ENCODE data around the gene DPF3.

DPF3 gene

DNA sequence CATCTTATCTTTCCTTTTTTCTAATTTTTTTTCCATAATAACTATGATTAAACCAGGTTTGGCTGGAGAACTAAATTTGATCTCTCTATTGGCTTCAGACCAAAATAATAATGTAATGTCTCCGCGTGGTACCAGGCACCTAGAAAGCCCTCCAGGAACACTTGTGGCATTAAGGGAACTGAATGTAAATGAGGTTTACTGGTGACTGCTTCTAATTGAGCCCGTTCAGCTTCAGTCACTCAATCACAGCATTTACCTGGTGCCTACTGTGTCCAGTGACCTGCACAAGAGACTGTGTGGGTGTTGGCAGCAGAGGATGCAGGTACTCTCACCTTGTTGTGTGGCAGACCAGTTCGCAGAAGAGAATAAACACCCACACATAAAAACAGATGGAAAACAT lies 302.5 kb downstream of the DPF3 start:
- no peak for DNase-seq

GRCh38 chr14:72590577-72590976 lies 303.3 kb downstream of the DPF3 start:
- no peak for DNase-seq

DNA sequence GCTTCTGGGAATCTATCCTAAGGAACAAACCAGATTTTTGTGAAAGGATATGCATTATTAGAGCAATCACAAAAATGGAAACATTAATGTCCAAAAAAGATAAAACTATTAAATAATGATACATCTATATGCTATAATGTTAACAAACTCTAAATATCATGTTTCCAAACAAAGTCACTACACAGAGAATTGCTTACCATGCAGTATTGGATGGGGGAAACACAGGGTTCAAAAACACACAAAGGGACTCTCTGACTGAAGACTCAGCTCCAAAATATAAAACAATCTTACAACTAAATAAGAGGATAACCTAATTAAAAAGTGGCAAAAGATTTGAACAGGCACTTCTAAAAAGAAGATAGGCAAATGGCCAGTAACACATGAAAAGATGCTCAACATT lies 304.2 kb downstream of the DPF3 start:
- DNase-seq = no peak

DNA sequence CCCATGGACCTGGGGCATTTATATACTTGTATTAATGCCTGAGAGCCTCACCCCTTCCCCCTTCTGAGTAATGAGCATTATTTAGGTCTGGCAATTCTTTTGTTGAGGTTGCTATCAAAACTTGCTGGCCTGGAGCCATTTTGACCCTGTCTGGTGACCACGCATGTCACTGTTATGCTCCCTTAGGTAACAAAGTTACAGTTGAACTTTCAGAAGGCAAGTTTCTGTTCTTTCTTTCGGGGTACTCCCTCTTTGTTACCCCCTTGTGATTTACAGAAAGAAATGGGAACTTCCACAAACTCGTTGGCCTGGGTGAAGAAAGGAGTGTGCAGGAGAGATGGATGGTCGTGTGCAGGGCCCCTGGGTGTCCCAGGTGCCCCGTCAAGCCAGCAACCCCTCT lies 305.4 kb downstream of the DPF3 start:
- DNase-seq = no peak

GRCh38 chr14:72583316-72584272 lies 310.3 kb downstream of the DPF3 start:
- no peak for DNase-seq

DNA sequence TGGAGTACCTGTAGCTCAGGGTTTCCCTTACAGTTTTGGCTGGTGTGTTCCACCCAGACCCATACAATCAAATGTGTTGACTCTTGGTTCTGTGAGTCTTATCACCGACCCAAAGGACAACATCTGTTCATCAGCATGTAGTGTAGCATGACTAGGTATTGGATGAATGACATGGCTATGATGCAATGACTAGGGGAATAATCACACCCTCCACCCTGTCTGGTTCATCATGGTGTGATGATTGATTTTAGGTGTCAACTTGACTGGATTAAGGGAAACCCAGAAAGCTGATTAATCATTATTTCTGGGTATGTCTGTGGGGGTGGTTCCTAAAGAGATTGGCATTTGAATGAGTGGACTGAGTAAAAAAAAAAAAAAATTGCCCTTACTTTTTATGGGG lies 311.3 kb downstream of the DPF3 start:
- DNase-seq = no peak

DNA sequence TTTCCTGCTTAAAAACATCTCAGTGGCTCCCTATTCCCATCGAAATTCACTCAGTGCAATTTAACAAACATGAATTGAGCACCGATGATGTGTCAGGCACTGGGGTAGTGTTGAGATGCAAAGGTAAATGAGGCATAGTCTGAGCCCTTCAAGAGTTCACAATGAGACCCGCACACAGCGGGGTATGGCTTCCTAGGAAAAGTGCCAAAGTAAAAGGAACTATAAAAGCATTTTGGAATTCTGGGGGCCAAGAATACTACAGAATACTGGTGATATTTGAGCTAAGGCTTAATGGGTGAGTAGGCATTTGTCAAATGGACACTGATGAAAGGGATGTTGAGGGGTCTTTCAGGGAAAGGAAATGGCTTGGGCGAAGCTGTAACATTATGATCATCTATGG lies 315.4 kb downstream of the DPF3 start:
- no peak for DNase-seq

GRCh38 chr14:72577521-72577920 lies 316.4 kb downstream of the DPF3 start:
- no peak for DNase-seq

- no peak for DNase-seq
Observed at GRCh38 chr14:72576258-72576657, 317.6 kb downstream of the DPF3 start.

DNA sequence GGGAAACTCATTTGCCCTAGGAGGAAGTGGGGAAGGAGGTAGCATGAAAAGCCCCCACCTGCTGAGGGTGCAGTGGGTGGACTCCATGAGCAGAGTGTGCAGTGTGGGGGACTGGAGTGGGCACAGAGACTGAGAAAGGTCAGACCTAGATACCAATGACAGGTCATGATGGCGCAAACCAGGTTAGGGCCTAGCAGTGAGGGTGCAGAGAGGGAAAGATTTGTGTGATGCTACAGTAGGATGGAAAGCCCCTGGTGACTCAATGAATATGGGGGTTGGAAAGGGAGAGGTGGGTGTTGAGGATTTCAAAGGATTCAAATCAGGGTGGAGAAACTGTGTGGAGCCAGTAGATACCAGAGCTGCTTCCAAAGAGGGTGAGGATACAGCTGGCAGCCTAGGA lies 319.2 kb downstream of the DPF3 start:
- no peak for DNase-seq

DNA sequence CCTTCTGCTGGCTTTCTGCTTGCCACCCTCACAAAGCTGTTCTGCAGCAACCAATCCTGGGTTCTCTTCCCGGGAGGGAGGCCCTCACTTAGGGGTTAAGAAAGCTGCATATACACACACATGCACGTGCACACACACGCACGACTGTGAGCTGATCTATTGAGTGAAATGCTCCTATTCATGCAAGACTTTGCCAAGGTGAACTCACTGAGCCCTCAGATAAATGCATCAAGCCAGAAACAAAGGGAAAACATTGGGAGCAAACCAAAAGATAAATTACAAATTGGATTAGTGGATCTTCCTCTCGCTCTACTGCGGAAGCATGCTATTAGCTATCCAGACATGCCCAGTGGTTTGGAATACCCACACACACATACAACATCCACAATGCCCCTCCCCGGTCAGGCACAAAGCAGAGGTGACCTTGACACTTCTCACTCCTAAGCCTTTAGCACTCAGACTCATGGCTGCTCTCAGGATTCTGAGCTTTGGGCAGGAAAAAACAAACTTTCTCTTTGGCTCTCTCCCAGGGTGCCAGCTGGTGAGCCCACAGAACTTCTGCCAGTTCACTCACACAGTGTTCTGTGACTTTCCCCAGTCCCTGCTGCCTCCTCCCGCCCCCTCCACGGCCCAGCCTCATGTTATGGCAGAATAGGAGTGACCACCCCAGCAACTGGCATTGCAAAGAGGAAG lies 320.0 kb downstream of the DPF3 start:
- DNase-seq = no peak

Data from inflammatory macrophage (primary cell).